Stimulated activated CD8-positive, alpha-beta memory T cell treated with anti-CD3 and anti-CD28 coated beads, Interleukin-7, amount 100 ng/mL, for 4 hours (primary cell): ENCODE measurements around the gene HCK.

Experiments used
- DNase-seq, 2 donors: peaks; one replicate each; pipeline ENCODE4 v3.0.0-alpha.2; 2020; ENCODE audit warnings: low read depth in 2 of 2

HCK gene

DNA sequence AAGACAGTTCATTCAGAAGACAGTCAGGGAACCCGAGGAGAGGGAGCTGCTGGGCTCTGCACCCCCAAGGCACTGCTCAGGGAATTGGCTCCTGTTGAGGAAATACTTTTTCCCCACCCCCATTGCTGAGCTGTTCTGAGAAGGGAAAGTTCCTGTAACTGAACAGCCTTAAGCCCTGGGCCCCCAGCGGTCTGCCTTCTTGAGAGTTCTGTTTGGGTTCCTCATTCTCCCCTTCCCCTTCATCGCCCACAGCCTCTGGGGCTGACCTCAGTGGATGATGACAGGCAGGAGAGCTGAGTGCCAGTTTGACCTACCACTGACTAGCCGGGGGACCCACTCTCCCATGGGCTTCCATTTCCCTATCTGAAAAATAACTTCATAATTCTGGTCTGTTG lies 10.7 kb downstream of the HCK start:
- DNase-seq: no peak

DNA sequence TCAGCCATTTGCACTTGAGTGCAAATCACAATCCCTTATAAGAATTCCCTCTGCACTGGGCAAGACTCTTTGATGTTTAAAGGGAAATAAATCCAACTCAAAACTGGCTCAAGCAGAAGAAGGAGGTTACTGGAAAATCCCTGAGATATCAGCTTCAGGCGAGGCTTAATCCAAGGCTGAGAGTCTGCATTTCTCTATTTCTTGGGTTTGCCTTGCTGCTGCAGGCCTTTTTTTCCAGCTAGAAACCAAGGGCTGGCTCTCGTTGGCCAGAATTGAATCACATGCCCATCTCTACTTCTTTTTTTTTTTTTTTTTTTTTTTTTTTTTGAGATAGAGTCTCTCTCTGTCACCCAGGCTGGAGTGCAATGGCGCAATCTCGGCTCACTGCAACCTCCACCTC lies 11.7 kb downstream of the HCK start:
- DNase-seq: no peak

DNA sequence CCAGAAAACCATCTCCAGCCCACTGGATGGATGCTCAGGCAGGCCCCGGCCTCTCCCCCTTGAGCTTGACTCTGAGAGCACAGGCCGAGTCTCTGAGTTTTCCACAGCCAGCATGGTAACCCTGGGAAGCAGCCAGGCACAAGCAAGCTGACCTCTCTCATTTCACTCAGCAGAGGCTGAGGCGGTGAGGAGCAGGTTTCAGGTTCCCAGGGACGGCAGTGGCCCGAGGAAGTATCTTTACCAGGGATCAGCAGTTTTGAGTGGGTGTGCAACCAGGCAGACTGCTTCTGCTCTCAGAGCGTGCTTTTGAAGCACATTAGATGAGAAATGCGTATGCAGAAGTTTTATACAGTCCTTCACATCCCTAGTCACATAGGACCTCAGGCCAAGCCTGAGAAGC lies 12.6 kb downstream of the HCK start:
- no peak for DNase-seq

DNA sequence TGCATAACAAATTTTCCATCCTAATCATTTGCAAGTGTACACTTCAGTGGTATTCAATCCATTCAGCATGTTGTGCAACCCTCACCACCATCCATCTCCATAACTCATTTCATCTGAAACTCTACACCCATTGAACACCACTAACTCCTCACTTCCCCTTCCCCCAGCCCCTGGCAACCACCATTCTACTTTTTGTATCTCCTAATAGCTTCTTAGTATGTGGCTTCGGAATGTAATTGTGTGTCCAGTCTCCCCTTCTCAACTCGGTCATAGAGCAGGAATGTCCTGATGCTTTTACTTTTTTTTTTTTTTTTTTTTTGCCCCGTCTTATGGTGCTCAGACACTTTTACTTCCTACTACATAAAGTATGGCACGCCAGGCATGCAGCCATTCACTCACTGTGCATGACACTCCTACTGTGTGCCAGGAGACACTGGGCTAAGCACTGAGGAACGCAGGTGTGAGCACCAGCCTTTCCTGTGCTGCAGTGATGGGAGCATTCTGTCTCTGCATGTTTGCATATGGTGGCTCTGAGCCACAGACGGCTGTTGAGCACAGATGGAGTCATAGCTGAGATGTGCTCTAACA lies 15.3 kb downstream of the HCK start:
- DNase-seq: no peak

DNA sequence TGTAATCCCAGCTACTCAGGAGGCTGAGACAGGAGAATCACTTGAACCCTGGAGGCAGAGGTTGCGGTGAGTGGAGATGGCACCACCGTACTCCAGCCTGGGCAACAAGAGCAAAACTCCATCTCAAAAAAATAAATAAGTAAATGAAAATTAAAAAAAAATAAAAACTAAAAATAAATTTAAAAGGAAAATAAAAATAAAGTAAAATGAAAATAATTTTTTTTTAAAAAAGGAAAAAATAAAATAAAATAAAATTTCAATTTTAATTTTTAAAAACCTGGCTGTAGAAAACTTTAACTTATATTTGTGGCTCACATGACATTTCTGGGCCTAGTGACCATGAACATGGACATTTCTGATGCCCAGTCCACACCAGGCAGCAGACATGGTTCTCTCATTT lies 16.1 kb downstream of the HCK start:
- no peak for DNase-seq

DNA sequence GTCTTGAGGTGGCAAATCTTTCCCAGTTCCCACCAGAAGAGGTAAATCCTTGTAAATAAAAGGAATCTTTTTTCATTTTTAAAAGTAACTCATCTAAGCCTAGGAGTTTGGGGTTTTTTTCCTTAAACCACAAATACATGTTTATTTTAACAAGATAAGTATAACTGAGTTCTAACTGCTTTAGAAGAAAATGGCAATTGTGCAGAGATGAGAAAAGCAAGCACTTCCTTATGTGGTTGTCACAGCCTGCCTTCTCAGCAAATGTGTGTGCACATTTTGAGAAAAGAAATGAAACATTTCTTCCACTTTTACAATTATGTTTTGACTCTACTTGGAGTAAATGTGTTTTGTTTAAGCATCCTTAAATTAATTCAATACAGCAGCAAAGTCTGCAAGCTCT lies 17.7 kb downstream of the HCK start:
- no peak for DNase-seq

GRCh38 chr20:32070282-32070681 lies 18.2 kb downstream of the HCK start:
- DNase-seq: no peak

- no peak for DNase-seq
These were observed 18.7 kb downstream of the HCK start for GRCh38 chr20:32070690-32071213.

DNA sequence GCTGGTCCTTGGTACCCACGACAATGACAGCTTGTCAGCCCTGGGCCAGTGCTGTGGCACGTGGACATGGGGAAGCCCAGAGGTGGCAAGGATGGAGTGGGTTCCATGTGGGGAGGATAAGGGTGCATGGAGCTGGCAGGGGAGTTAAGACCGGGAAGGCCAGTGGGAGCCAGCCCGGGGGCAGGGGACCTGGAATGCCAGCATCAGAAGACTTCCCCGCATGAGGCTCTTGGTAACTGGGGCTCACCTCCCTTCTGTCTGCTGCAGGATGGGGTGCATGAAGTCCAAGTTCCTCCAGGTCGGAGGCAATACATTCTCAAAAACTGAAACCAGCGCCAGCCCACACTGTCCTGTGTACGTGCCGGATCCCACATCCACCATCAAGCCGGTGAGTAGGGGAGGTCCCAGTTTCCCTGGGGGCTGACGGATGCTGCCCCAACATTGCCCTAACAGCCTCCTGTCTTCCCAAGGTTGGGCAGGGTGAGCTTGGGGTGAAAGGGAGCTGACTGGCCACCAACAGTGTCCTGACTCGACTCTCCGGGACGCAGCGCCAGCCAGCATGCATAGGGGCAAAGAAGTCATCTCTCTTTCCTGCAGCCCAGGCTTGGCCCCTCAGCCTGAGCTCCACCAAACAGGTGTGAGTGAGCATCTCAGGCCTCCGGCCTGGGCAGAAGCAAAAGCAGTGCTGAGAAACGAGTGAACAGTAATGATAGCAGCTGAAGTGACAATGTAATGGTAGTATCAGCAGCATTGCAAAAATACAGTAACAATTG lies 19.5 kb downstream of the HCK start:
- no peak for DNase-seq

GRCh38 chr20:32072168-32072750 lies 20.2 kb downstream of the HCK start:
- no peak for DNase-seq

DNA sequence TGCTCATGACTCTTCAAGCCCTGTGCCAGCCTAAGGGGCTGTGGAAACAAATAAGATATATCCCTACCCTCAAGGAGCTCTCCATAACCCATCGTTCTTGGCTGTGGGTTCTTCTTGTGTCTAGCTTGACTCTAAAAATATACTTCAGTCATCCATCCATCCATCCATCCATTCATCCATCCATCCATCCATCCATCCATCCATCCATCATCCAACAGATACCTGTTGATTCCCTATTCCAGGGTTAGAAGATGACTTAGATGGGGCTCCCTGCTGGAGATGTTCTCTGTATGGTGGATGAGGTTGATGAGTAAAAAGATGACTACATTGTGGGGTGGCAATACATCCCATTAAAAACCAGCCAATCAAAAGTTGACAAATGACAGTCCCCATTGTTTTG lies 23.5 kb downstream of the HCK start:
- no peak for DNase-seq

GRCh38 chr20:32077190-32077589 lies 25.1 kb downstream of the HCK start:
- DNase-seq: no peak

DNA sequence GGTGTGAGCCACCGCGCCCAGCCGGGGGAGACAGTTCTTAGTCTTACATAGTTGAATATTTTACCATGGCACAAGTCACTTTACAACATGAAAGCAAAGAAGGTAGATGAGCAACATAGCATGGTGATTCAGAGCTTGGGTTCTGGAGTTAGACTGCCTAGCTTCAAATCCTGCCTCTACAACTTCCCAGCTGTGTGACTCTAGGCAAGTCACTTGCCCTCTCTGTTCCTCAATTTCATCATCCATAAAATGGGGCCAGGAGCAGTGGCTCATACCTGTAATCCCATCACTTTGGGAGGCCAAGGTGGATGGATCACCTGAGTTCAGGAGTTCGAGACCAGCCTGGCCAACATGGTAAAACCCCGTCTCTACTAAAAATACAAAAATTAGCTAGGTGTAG lies 26.3 kb downstream of the HCK start:
- no peak for DNase-seq

- no peak for DNase-seq
These were observed 26.7 kb downstream of the HCK start for GRCh38 chr20:32078791-32079190.

- no peak for DNase-seq
These were observed 27.6 kb downstream of the HCK start for GRCh38 chr20:32079655-32080109.

- DNase-seq: no peak
These were observed 28.7 kb downstream of the HCK start for GRCh38 chr20:32080783-32081182.

DNA sequence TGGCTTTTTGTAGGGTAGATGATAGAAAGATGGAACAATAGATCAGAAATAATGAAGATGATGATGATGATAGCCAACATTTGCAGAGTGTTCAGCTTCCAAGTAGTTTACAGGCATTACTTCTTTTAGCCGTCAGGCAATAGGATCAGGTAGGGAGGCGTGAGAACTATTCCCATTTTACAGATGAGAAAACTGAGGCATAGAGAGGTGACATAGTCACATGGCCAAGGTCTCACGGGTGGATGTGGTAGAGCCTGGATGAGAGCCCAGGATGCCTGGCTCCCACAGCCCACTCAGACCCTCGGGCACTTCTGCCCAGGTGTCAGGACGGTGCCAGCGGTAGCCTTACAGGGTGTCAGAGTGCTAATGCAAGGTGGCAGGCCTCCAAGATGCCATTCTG lies 31.4 kb downstream of the HCK start:
- no peak for DNase-seq

- DNase-seq: no peak
These were observed 35.0 kb downstream of the HCK start for GRCh38 chr20:32087070-32087469.

DNA sequence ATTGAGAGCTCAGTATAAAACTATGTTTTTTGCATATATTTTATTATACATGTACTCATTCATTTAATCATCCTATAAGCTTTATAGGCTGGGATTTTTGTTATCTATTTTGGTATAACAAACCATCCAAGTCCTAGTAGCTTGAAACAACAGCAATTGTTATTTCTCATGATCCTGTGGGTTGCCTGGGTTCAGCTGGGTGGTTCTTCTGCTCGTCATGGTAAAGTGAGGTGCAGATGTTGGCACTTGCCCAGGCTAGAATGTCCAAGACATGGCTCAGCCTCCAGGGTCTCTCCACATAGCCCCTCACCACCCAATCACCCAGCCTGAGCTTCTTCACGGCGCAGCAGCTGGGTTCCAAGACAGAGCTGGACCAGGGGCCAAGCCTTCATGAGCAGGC lies 36.7 kb downstream of the HCK start:
- no peak for DNase-seq

DNA sequence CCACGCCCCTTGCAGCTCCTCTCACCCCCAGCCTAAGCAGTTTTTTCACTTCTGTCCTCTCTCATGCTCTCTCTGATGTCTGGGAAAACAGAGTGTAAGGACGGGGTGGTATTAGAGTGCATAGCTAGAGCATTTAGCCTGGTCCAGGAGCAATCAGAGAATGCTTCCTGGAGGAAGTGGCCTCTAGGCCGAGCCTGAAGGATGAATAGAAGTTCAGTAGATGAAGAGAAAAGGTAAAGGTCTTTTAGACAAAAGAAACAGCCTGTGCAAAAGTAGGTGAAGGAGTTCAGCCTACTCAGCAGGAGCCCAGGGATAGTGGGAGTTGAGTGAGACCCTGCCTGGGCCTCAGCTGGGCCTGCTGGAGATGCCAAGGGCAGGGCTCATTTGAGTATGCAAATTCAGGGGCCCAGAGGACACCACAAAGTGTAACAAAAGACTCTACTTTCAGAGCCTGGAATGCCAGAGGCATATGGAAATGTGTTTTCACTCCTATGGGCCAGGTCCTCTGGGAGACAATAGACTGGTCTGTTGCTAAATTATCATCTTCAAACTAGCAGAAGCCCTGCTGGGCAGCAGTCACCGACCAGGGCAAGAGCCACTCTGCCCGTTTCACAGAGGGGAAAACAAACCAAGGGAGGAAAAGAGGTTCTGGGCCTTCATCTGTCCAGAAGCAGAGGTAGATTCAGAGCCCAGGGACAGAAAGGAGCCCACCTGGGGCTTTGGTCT lies 37.8 kb downstream of the HCK start:
- no peak for DNase-seq

- DNase-seq: peak; percentile 57 to 61
These were observed 39.9 kb downstream of the HCK start for GRCh38 chr20:32091888-32092346.

DNA sequence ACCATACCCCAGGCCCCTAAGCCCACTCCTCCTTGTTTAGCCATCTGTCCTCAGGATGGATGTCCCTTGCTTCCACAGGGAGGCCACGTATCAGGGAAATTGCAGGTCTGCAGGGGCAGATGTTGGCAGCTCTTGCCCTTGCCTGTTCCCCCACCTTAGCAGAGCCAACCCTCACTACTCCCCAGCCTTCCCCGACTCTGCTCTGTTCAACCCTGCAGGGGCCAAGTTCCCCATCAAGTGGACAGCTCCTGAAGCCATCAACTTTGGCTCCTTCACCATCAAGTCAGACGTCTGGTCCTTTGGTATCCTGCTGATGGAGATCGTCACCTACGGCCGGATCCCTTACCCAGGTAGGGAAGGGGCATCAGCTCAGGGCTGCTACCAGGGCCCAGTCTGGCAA lies 46.7 kb downstream of the HCK start:
- DNase-seq: no peak
